ENCODE measurements around the gene LY6G5B.

LY6G5B gene

DNA sequence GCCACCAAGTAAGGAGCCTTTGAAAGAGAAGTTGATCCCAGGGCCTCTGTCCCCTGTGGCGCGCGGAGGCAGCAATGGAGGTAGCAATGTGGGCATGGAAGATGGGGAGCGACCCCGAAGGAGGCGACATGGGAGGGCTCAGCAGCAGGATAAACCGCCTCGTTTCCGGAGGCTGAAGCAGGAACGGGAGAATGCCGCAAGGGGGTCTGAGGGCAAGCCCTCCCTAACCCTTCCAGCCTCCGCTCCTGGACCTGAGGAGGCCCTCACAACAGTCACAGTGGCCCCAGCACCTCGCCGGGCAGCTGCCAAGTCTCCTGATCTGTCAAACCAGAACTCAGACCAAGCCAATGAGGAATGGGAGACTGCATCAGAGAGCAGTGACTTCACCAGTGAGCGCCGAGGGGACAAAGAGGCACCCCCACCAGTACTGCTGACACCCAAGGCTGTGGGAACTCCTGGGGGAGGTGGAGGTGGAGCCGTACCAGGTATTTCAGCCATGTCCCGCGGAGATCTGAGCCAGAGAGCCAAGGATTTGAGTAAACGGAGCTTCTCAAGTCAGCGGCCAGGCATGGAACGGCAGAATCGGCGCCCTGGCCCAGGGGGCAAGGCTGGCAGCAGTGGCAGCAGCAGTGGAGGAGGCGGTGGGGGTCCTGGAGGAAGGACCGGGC is 37.4 kb upstream of the LY6G5B start:
- in situ Hi-C loops (cut with MboI; ENCODE audit: low pct_unique_long_range_greater_than_20kb, low sequenced_read_pairs, unreplicated experiment), result no loop called here
- DNase-seq (ENCODE audit: low spot score), result no peak
- TF ChIP-seq, protein P1, sequence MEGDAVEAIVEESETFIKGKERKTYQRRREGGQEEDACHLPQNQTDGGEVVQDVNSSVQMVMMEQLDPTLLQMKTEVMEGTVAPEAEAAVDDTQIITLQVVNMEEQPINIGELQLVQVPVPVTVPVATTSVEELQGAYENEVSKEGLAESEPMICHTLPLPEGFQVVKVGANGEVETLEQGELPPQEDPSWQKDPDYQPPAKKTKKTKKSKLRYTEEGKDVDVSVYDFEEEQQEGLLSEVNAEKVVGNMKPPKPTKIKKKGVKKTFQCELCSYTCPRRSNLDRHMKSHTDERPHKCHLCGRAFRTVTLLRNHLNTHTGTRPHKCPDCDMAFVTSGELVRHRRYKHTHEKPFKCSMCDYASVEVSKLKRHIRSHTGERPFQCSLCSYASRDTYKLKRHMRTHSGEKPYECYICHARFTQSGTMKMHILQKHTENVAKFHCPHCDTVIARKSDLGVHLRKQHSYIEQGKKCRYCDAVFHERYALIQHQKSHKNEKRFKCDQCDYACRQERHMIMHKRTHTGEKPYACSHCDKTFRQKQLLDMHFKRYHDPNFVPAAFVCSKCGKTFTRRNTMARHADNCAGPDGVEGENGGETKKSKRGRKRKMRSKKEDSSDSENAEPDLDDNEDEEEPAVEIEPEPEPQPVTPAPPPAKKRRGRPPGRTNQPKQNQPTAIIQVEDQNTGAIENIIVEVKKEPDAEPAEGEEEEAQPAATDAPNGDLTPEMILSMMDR (IDR thresholded peaks at IDR 0.05; ENCODE audit: extremely low read depth, insufficient read depth, missing control alignments), result no peak

GRCh38 chr6:31633447-31633846 is 36.3 kb upstream of the LY6G5B start:
- no peak for DNase-seq (ENCODE audit: low spot score)
- in situ Hi-C loops (cut with MboI; ENCODE audit: low pct_unique_long_range_greater_than_20kb, low sequenced_read_pairs, unreplicated experiment), result no loop called here
- TF ChIP-seq, protein P1 (IDR thresholded peaks at IDR 0.05; ENCODE audit: extremely low read depth, insufficient read depth, missing control alignments), result no peak

DNA sequence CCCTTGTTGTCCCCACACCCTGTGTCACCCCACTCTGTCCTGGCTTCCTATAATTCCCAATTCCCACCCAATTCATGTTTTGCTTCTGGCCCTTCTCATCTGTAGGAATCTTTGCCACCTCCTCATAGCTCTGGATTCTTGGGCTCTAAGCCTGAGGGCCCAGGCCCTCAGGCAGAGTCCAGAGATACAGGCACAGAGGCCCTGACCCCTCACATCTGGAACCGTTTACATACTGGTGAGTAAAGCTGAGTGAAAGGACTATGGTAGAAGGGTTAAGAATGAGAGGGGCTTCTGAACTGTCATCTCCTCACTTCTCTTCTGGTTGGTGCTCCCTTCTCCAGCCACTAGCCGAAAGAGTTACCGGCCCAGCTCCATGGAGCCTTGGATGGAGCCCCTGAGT is 35.6 kb upstream of the LY6G5B start:
- DNase-seq (ENCODE audit: low spot score), result no peak
- in situ Hi-C loops (cut with MboI; ENCODE audit: low pct_unique_long_range_greater_than_20kb, low sequenced_read_pairs, unreplicated experiment), result no loop called here
- TF ChIP-seq, protein P1 (IDR thresholded peaks at IDR 0.05; ENCODE audit: extremely low read depth, insufficient read depth, missing control alignments), result no peak

DNA sequence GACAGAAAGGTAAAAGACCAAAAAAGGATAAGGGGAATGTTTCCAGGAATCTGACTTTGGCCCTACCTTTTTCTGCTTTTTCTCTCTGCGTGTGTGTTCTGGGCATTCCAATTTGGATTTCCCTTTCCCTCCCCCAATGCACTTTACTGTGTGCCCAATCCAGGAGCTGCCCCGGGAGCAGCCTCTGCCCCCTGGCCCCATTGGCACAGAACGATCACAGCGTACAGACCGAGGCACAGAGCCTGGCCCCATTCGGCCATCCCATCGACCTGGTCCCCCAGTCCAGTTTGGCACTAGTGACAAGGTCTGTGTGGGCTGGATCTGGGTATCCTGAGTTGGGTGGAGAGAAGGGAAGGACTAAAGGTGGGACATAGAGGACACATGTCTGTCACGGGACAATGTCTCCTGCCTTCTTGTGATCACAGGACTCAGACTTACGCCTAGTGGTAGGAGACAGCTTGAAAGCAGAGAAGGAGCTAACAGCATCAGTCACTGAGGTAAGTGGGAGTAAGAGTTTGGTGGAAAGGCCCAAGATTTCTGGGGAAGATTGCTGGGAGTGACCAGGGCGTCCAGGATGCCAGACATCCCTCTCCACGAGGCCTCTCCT is 34.7 kb upstream of the LY6G5B start:
- in situ Hi-C loops (cut with MboI; ENCODE audit: low pct_unique_long_range_greater_than_20kb, low sequenced_read_pairs, unreplicated experiment), result no loop called here
- no peak for DNase-seq (ENCODE audit: low spot score)
- TF ChIP-seq, protein P1 (IDR thresholded peaks at IDR 0.05; ENCODE audit: extremely low read depth, insufficient read depth, missing control alignments), result no peak

GRCh38 chr6:31636698-31637596 is 32.8 kb upstream of the LY6G5B start:
- DNase-seq (ENCODE audit: low spot score), result no peak
- in situ Hi-C loops (cut with MboI; ENCODE audit: low pct_unique_long_range_greater_than_20kb, low sequenced_read_pairs, unreplicated experiment), result no loop called here
- TF ChIP-seq, protein P1 (IDR thresholded peaks at IDR 0.05; ENCODE audit: extremely low read depth, insufficient read depth, missing control alignments), result no peak

DNA sequence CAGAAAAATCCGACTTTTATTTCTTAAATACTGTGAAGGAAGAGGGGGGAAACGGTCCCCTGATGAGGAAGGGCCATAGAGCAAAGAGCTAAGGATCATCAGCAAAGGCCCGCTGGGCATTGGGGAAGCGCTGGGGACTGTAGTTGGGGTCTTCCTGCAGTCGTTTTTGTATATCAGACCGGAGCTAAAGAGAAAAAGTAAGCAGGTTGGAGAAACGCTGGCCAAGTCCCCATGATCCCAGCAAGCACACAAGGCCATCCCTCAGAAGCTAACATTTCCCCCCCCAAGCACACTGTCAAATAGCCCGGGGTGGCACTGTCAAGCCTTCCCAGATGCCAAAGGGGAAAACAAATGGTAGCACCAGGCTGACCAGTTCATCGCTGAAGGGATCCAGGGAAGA is 30.7 kb upstream of the LY6G5B start:
- no peak for DNase-seq (ENCODE audit: low spot score)
- TF ChIP-seq, protein P1 (IDR thresholded peaks at IDR 0.05; ENCODE audit: extremely low read depth, insufficient read depth, missing control alignments), result no peak
- in situ Hi-C loops (cut with MboI; ENCODE audit: low pct_unique_long_range_greater_than_20kb, low sequenced_read_pairs, unreplicated experiment), result no loop called here

Data from GM13977 (cell line).